Measurements from ENCODE around the gene PLPP7. TPM values are rescaled to one million over a fixed set of nuclear protein-coding genes. Genes with fewer than 3 reads are reported as not detected.
A peak's percentile ranks its signal among the peaks of the same experiment; 100 is the strongest.
"Not testable (repeated sequence)": the region's sequence is repeated elsewhere in the genome, so short reads cannot be mapped to it uniquely, and the experiment has no call there.

Gene PLPP7
- total and polyA plus RNA-seq, 7 donors, result 0.46 to 31.9 (median 14.3) TPM

- TF ChIP-seq POLR2AphosphoS5 (IDR thresholded peaks at IDR 0.05) (no peak), CTCF (IDR thresholded peaks at IDR 0.05) (no peak), EP300 (IDR thresholded peaks at IDR 0.05) (no peak), POLR2A (IDR thresholded peaks at IDR 0.05) (no peak)
- H3K9me3 ChIP-seq, result no peaks in the 10 kb centered on the region
- H3K4me1 ChIP-seq, result peaks cover 0 to 9% (median 9%) of the 10 kb centered on the region in 4 donors
- H3K27me3 ChIP-seq, result peaks cover 0 to 3% (median 0%) of the 10 kb centered on the region in 3 donors
- H3K4me3 ChIP-seq, result no peak overlapping the region
- WGBS, 2 donors, result 68 to 85% methylated on average over 10 of the region's 10 CpGs
- H3K27ac ChIP-seq, result no peak overlapping the region
- no peak for DNase-seq
- H3K36me3 ChIP-seq, result no peaks in the 10 kb centered on the region
- intact Hi-C loops (cut with DNase I), result loop anchor here (5.0 kb wide), 1 partner anchor 393 kb away; the partner anchor contains the start of gene RAPGEF1
Measured at GRCh38 chr9:131348631-131349521, 59.4 kb downstream of the PLPP7 start.

DNA sequence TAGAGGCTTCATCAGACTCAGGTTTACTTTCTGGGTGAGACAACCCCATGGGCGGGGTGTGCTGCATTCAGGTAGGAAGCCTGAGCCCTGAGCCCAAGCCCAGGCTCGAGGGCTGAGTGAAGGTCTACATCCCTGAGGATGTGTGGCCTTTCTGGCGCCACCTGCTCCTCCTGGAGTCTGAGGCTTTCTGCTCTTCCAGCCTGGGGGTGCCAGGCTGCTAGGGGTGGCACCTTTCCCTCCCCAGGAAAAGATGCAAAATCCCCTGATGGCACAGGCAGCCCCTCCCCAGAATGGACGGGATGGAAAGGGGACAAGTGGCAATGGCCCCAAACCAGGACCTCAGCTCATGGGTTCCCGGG lies 60.0 kb downstream of the PLPP7 start:
- Histone ChIP-seq H3K4me1 (peaks cover 0 to 9% (median 9%) of the 10 kb centered on the region in 4 donors), H3K27me3 (peaks cover 0 to 3% (median 0%) of the 10 kb centered on the region in 3 donors), H3K27ac (no peak overlapping the region), H3K4me3 (peak overlapping the region in 2 of 4 donors; percentile 30 to 33), H3K9me3 (no peaks in the 10 kb centered on the region), H3K36me3 (no peaks in the 10 kb centered on the region)
- intact Hi-C loops (cut with DNase I), result loop anchor here (5.0 kb wide), 1 partner anchor 393 kb away; the partner anchor contains the start of gene RAPGEF1
- DNase-seq, result no peak
- TF ChIP-seq CTCF (IDR thresholded peaks at IDR 0.05) (no peak), POLR2AphosphoS5 (IDR thresholded peaks at IDR 0.05) (no peak), POLR2A (IDR thresholded peaks at IDR 0.05) (no peak), EP300 (IDR thresholded peaks at IDR 0.05) (no peak)
- 38 to 63% methylated on average over 5 of the region's 5 CpGs for WGBS, 2 donors

DNA sequence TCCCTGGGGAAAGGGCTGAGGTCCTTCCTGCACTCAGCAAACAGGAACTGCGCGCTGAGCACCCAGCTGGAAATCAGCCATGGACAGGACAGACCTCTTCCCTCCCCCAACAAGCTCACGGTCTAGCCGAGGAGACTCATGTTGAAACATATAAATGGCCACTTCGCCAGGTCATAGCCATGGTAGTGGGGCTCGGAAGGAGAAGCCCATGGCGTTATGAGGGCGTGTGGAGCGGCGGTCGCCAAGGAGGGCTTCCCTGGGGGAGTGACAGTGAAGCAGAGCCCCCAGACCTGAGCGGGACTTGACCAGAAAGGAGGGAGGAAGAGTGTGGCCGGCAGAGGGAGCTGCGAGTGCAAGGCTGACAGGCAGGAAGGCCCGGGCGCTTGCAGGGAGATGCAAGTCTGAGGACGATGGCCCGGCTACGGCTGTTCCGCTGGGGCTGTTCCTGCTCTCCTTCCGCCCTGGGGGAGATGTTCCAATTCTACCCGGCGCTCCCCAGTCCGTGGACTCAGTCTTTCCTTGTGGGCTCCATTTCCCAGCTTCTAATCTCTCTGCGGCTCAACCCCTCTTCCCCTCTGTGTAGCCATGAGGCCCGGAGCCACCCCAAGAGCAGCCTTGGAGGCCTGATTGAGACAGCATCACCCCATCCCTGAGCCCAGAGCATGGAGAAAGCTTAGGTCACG lies 60.5 kb downstream of the PLPP7 start:
- TF ChIP-seq EP300 (IDR thresholded peaks at IDR 0.05) (no peak), CTCF (IDR thresholded peaks at IDR 0.05) (peak; percentile 85 to 92 (median 89))
- DNase-seq, result peak; percentile 94
- WGBS, 2 donors, result 8 to 11% methylated on average over 27 of the region's 27 CpGs
- Histone ChIP-seq H3K27me3 (peaks cover 0 to 3% (median 0%) of the 10 kb centered on the region in 3 donors), H3K27ac (peak overlapping the region in 1 of 4 donors; percentile 34), H3K4me1 (peaks cover 0 to 9% (median 9%) of the 10 kb centered on the region in 4 donors), H3K36me3 (no peaks in the 10 kb centered on the region), H3K4me3 (peak overlapping the region in 3 of 4 donors; percentile 20 to 33 (median 30)), H3K9me3 (no peaks in the 10 kb centered on the region)
- intact Hi-C loops (cut with DNase I), result loop anchor here (2.0 to 5.0 kb wide), 4 partner anchors 57 to 392 kb away; partner anchors contain the start of gene RAPGEF1

- H3K9me3 ChIP-seq; H3K27me3 ChIP-seq; H3K36me3 ChIP-seq; H3K4me1 ChIP-seq; H3K27ac ChIP-seq; intact Hi-C loops (cut with DNase I); DNase-seq; H3K4me3 ChIP-seq: not testable (repeated sequence)
- WGBS, 2 donors, result 53 to 60% methylated on average over 5 of the region's 6 CpGs
Measured at GRCh38 chr9:131356479-131356878, 67.0 kb downstream of the PLPP7 start.

DNA sequence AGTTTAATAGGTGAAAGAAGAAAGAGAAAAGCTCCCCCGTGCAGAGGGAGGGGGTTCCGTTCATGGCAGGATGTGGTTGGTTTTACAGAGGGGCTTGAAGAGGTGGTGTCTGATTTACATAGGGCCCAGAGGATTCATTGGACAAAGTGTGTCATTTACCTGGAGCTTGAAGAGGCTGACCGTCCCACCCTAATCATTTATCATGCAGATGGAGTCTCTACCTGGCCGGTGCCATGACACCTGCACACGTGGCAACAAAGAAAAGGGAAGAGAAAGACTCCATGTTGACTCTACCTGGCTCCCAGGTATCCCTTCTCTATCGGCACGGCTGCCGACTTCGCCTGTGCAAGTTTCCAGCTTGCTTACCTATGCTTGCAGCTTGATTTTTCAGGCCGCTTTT lies 69.0 kb downstream of the PLPP7 start:
- intact Hi-C loops (cut with DNase I), result no loop called here
- H3K27ac ChIP-seq, result no peak overlapping the region
- WGBS, 2 donors, result 74 to 81% methylated on average over 10 of the region's 10 CpGs
- no peak for DNase-seq
- H3K9me3 ChIP-seq, result no peaks in the 10 kb centered on the region
- TF ChIP-seq CTCF (IDR thresholded peaks at IDR 0.05) (no peak), EP300 (IDR thresholded peaks at IDR 0.05) (no peak), POLR2A (IDR thresholded peaks at IDR 0.05) (no peak)
- no peaks in the 10 kb centered on the region for H3K27me3 ChIP-seq
- peaks cover 0 to 10% (median 7%) of the 10 kb centered on the region in 4 donors for H3K4me1 ChIP-seq
- no peaks in the 10 kb centered on the region for H3K36me3 ChIP-seq
- H3K4me3 ChIP-seq, result no peak overlapping the region
